H9 (cell line): ENCODE results near the gene MORN1. TPM values are rescaled to one million over a fixed set of nuclear protein-coding genes. Genes with fewer than 3 reads are reported as not detected.

Experiments
- DNase-seq: peaks from one replicate; pipeline ENCODE4 v3.0.0-alpha.2; 2017
- H2AFZ ChIP-seq: one replicate; pipeline ENCODE4 v1.6.1; 2013; ENCODE audit warnings: mild to moderate bottlenecking, low read length, control low read depth, moderate library complexity
- H2AK5ac ChIP-seq: 2 replicates; pipeline ENCODE4 v1.6.1; 2013; ENCODE audit warnings: low read length, control low read depth, mixed read lengths; ENCODE audit not compliant: insufficient read length
- H2BK120ac ChIP-seq: one replicate; pipeline ENCODE4 v1.6.1; 2013; ENCODE audit warnings: low read depth, mild to moderate bottlenecking, low read length, control low read depth, inconsistent platforms; ENCODE audit not compliant: poor library complexity, severe bottlenecking
- H2BK12ac ChIP-seq: 2 replicates; pipeline ENCODE4 v1.6.1; 2013; ENCODE audit warnings: low read length, control low read depth, mixed read lengths, low read depth; ENCODE audit not compliant: insufficient read length
- H2BK15ac ChIP-seq: 2 replicates; pipeline ENCODE4 v1.6.1; 2013; ENCODE audit warnings: low read depth, low read length, control low read depth
- H2BK20ac ChIP-seq: one replicate; pipeline ENCODE4 v1.6.1; 2013; ENCODE audit warnings: low read depth, mild to moderate bottlenecking, low read length, control low read depth, inconsistent platforms; ENCODE audit not compliant: poor library complexity, severe bottlenecking
- H2BK5ac ChIP-seq: 2 replicates; pipeline ENCODE4 v1.6.1; 2013; ENCODE audit warnings: low read length, control low read depth, mixed read lengths; ENCODE audit not compliant: insufficient read length
- H3K14ac ChIP-seq: 2 replicates; pipeline ENCODE4 v1.6.1; 2013; ENCODE audit warnings: low read length, control low read depth; ENCODE audit not compliant: insufficient read depth
- H3K18ac ChIP-seq: 2 replicates; pipeline ENCODE4 v1.6.1; 2013; ENCODE audit warnings: low read depth, mild to moderate bottlenecking, mixed read lengths, low read length, control low read depth; ENCODE audit not compliant: insufficient read length
- H3K23ac ChIP-seq: 2 replicates; pipeline ENCODE4 v1.6.1; 2013; ENCODE audit warnings: low read length, control low read depth, mixed read lengths, low read depth; ENCODE audit not compliant: insufficient read length
- H3K23me2 ChIP-seq: 2 replicates; pipeline ENCODE4 v1.6.1; 2013; ENCODE audit warnings: low read depth, mild to moderate bottlenecking, mixed read lengths, low read length, control low read depth; ENCODE audit not compliant: insufficient read length, poor library complexity, severe bottlenecking
- H3K27ac ChIP-seq: 2 replicates; pipeline ENCODE4 v1.5.1; 2013; ENCODE audit warnings: low read length, control low read depth, mixed read lengths, low read depth; ENCODE audit not compliant: insufficient read length
- H3K27me3 ChIP-seq: 2 replicates; pipeline ENCODE4 v1.6.1; 2013; ENCODE audit warnings: low read length, control low read depth, inconsistent platforms; ENCODE audit not compliant: insufficient read depth
- H3K4ac ChIP-seq: 2 replicates; pipeline ENCODE4 v1.6.1; 2013; ENCODE audit warnings: low read depth, mild to moderate bottlenecking, control low read depth, inconsistent platforms, low read length, moderate library complexity
- H3K4me1 ChIP-seq: 2 replicates; pipeline ENCODE4 v1.6.1; 2013; ENCODE audit warnings: low read length, control low read depth, inconsistent platforms; ENCODE audit not compliant: insufficient read depth
- H3K4me2 ChIP-seq: 2 replicates; pipeline ENCODE4 v1.6.1; 2013; ENCODE audit warnings: low read length, control low read depth, mixed read lengths; ENCODE audit not compliant: insufficient read length, insufficient read depth
- H3K56ac ChIP-seq: 2 replicates; pipeline ENCODE4 v1.6.1; 2013; ENCODE audit warnings: low read depth, mild to moderate bottlenecking, mixed read lengths, low read length, control low read depth; ENCODE audit not compliant: insufficient read length
- H3K79me1 ChIP-seq: 2 replicates; pipeline ENCODE4 v1.6.1; 2013; ENCODE audit warnings: low read depth, mild to moderate bottlenecking, moderate library complexity, low read length, control low read depth, inconsistent platforms; ENCODE audit not compliant: insufficient read depth, poor library complexity, severe bottlenecking
- H3K79me2 ChIP-seq: 2 replicates; pipeline ENCODE4 v1.6.1; 2013; ENCODE audit warnings: low read length, control low read depth, inconsistent platforms; ENCODE audit not compliant: insufficient read depth
- H3K9ac ChIP-seq: 2 replicates; pipeline ENCODE4 v1.6.1; 2013; ENCODE audit warnings: low read length, control low read depth, mixed read lengths; ENCODE audit not compliant: insufficient read length; ENCODE audit errors: extremely low read depth
- H3K9me3 ChIP-seq: one replicate; pipeline ENCODE4 v1.6.1; 2013; ENCODE audit warnings: low read depth, low read length, inconsistent platforms; ENCODE audit not compliant: control insufficient read depth
- H3T11ph ChIP-seq: one replicate; pipeline ENCODE4 v1.6.1; 2013; ENCODE audit warnings: mild to moderate bottlenecking, low read length, control low read depth, inconsistent platforms
- H4K20me1 ChIP-seq: one replicate; pipeline ENCODE4 v1.6.1; 2013; ENCODE audit not compliant: control insufficient read depth, insufficient read length, insufficient read depth
- H4K5ac ChIP-seq: 2 replicates; pipeline ENCODE4 v1.6.1; 2013; ENCODE audit warnings: low read depth, mild to moderate bottlenecking, mixed read lengths, low read length, control low read depth; ENCODE audit not compliant: insufficient read length
- H4K8ac ChIP-seq: replicated peaks from 2 replicates; pipeline ENCODE4 v1.6.1; 2013; ENCODE audit warnings: low read length, control low read depth, mixed read lengths, low read depth; ENCODE audit not compliant: insufficient read length
- H4K91ac ChIP-seq: 2 replicates; pipeline ENCODE4 v1.6.1; 2013; ENCODE audit warnings: low read depth, mild to moderate bottlenecking, moderate library complexity, mixed read lengths, low read length, control low read depth; ENCODE audit not compliant: insufficient read length
- H3K27ac Mint-ChIP-seq, 3 experiments: 2 replicates in 2 of 3; 3 replicates in 1 of 3; pipeline ENCODE4 v1.8.0; 2020 to 2021; ENCODE audit warnings: mixed read lengths in 3 of 3, mild to moderate bottlenecking in 1 of 3, moderate library complexity in 1 of 3
- H3K27me3 Mint-ChIP-seq: 2 replicates; pipeline ENCODE4 v1.8.0; 2021; ENCODE audit warnings: low read depth, mild to moderate bottlenecking, moderate library complexity, mixed read lengths
- H3K36me3 Mint-ChIP-seq, 3 experiments: 2 replicates in 2 of 3; 3 replicates in 1 of 3; pipeline ENCODE4 v1.8.0; 2020 to 2021; ENCODE audit warnings: low read depth in 3 of 3, mixed read lengths in 3 of 3; ENCODE audit not compliant: insufficient read depth in 1 of 3
- H3K4me1 Mint-ChIP-seq, 2 experiments: 2 replicates each; pipeline ENCODE4 v1.8.0; 2020; ENCODE audit warnings: mixed read lengths in 2 of 2
- H3K4me3 Mint-ChIP-seq, 2 experiments: 2 replicates in 1 of 2; 3 replicates in 1 of 2; pipeline ENCODE4 v1.8.0; 2020 to 2021; ENCODE audit warnings: mild to moderate bottlenecking in 2 of 2, mixed read lengths in 2 of 2, moderate library complexity in 1 of 2
- H3K9me3 Mint-ChIP-seq, 2 experiments: 2 replicates in 1 of 2; 3 replicates in 1 of 2; pipeline ENCODE4 v1.8.0; 2020; ENCODE audit warnings: mild to moderate bottlenecking in 2 of 2, mixed read lengths in 2 of 2, moderate library complexity in 1 of 2
- CTCF ChIP-seq: fragments of 200-600 bp; sonication (generic); conservative IDR thresholded peaks from 3 replicates; pipeline ENCODE4 v1.8.0; 2021; ENCODE audit warnings: antibody characterized with exemption, mild to moderate bottlenecking
- WGBS: extraction: QIAGEN DNeasy Blood & Tissue Kit; methylation state at CpG from one replicate; pipeline ENCODE4 v1.1.7; 2013; ENCODE audit warnings: missing lambda C conversion rate, low lambda C conversion rate, mixed read lengths; ENCODE audit not compliant: insufficient read length; ENCODE audit errors: extremely low coverage; 5-methylcytosine and 5-hydroxymethylcytosine counted together
- total RNA-seq: library from RNA; stranded (reverse); gene quantifications from 2 replicates; pipeline ENCODE4 v1.2.1, GENCODE V29; 2021

The MORN1 gene
- total RNA-seq, 1 experiment from 2014 or later = 12.7 TPM

- H2BK5ac ChIP-seq = no peak overlapping the region
- peaks cover 13% of the 10 kb centered on the region for H3K79me1 ChIP-seq
- H3K27me3 ChIP-seq = no peaks in the 10 kb centered on the region
- H3K23me2 ChIP-seq = no peaks in the 10 kb centered on the region
- no peaks in the 10 kb centered on the region; a peak in 1 of 5 replicates for H3K9me3 Mint-ChIP-seq
- H3K27ac Mint-ChIP-seq = no peak overlapping the region
- H4K20me1 ChIP-seq = peaks cover 2% of the 10 kb centered on the region
- no peak overlapping the region for H3K27ac ChIP-seq
- no peak overlapping the region for H4K8ac ChIP-seq
- H3K23ac ChIP-seq = no peak overlapping the region
- H2BK12ac ChIP-seq = no peak overlapping the region
- H3K9me3 ChIP-seq = no peaks in the 10 kb centered on the region
- peaks cover 0 to 5% (median 0%) of the 10 kb centered on the region in 3 experiments; a peak in 3 of 7 replicates for H3K36me3 Mint-ChIP-seq
- no peak overlapping the region for H3K4me2 ChIP-seq
- H3K9ac ChIP-seq = no peak overlapping the region
- H3K4ac ChIP-seq = no peak overlapping the region
- no peak overlapping the region for H3K18ac ChIP-seq
- no peak overlapping the region for H3K56ac ChIP-seq
- H3K14ac ChIP-seq = no peak overlapping the region
- TF ChIP-seq CTCF = no peak
- H4K5ac ChIP-seq = no peak overlapping the region
- H2AK5ac ChIP-seq = no peak overlapping the region
- no peak overlapping the region for H2BK20ac ChIP-seq
- H3K27me3 Mint-ChIP-seq = no peaks in the 10 kb centered on the region
- no peak overlapping the region; a peak in 1 of 5 replicates for H3K4me3 Mint-ChIP-seq
- H3K4me1 Mint-ChIP-seq = peaks cover 14 to 15% of the 10 kb centered on the region in 2 experiments
- DNase-seq = no peak
- H4K91ac ChIP-seq = no peak overlapping the region
- no peak overlapping the region for H2AFZ ChIP-seq
- no peak overlapping the region for H2BK120ac ChIP-seq
- H3K79me2 ChIP-seq = peaks cover 33% of the 10 kb centered on the region; the same call in 1 of the 2 replicates
- no peaks in the 10 kb centered on the region for H3K4me1 ChIP-seq
- no CpG with 5 or more reads among the region's 35 CpGs for WGBS
- H2BK15ac ChIP-seq = no peak overlapping the region
- no peak overlapping the region for H3T11ph ChIP-seq
Observed at GRCh38 chr1:2297246-2298011, 93.9 kb downstream of the MORN1 start.
